Measurements from ENCODE around the gene TIMM10.

DNA sequence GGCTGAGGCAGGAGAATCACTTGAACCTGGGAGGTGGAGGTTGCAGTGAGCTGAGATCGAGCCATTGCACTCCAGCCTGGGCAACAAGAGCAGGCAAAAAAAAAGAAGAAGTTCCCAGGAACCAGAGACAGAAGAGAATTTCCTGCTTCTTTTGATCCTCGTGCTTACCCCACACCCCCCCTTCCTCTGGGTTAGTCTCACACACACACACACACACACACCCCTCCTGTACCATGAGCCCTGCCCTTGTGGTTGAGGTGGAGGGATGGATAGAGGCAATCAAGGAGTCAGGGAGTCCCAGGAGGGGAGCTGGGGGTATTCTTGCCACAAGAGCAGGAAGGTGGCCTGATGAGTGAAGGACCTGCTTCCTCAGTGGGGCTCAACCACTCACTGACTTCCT, 41.1 kb upstream of the TIMM10 start:
- no peak for TF ChIP-seq POLR2A (IDR thresholded peaks at IDR 0.05)
- TF ChIP-seq, protein P1, sequence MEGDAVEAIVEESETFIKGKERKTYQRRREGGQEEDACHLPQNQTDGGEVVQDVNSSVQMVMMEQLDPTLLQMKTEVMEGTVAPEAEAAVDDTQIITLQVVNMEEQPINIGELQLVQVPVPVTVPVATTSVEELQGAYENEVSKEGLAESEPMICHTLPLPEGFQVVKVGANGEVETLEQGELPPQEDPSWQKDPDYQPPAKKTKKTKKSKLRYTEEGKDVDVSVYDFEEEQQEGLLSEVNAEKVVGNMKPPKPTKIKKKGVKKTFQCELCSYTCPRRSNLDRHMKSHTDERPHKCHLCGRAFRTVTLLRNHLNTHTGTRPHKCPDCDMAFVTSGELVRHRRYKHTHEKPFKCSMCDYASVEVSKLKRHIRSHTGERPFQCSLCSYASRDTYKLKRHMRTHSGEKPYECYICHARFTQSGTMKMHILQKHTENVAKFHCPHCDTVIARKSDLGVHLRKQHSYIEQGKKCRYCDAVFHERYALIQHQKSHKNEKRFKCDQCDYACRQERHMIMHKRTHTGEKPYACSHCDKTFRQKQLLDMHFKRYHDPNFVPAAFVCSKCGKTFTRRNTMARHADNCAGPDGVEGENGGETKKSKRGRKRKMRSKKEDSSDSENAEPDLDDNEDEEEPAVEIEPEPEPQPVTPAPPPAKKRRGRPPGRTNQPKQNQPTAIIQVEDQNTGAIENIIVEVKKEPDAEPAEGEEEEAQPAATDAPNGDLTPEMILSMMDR (IDR thresholded peaks at IDR 0.05 in 4 of 5, conservative IDR thresholded peaks at IDR 0.05 in 1 of 5) = no peak

All from gastrocnemius medialis (tissue), 4 donors.